DND-41 (cell line): ENCODE measurements around the gene DLGAP5.

Source experiments
- ATAC-seq: fragments of 200-7000 bp; cut with Tn5 transposase; 3 replicates; pipeline ENCODE4 v1.9.1; 2021; ENCODE audit warnings: low read depth; ENCODE audit not compliant: insufficient read depth
- DNase-seq: peaks from one replicate; pipeline ENCODE4 v3.0.0-alpha.2; 2020
- H2AFZ ChIP-seq: 2 replicates; pipeline ENCODE4 v1.6.0; 2012; ENCODE audit warnings: low read depth, low read length
- H3K27ac ChIP-seq: 2 replicates; pipeline ENCODE4 v1.5.1; 2012; ENCODE audit warnings: low read length, inconsistent platforms
- H3K27me3 ChIP-seq: fragments of 200-600 bp; sonication (generic); 2 replicates; pipeline ENCODE4 v1.6.0; 2012; ENCODE audit warnings: low read length, mild to moderate bottlenecking, inconsistent platforms; ENCODE audit not compliant: insufficient read depth, poor library complexity
- H3K36me3 ChIP-seq: 2 replicates; pipeline ENCODE4 v1.5.1; 2012; ENCODE audit warnings: low read length, inconsistent platforms; ENCODE audit not compliant: insufficient read depth
- H3K4me1 ChIP-seq: 2 replicates; pipeline ENCODE4 v1.5.1; 2012; ENCODE audit warnings: mild to moderate bottlenecking, low read length; ENCODE audit not compliant: insufficient read depth
- H3K4me2 ChIP-seq: 2 replicates; pipeline ENCODE4 v1.6.0; 2012; ENCODE audit warnings: mild to moderate bottlenecking, moderate library complexity, low read length, inconsistent platforms; ENCODE audit not compliant: insufficient read depth
- H3K4me3 ChIP-seq, 2 experiments: fragments of 200-600 bp in 1 of 2; shearing (Covaris generic) in 1 of 2; 2 replicates each; pipeline ENCODE4 v1.5.1; 2012 to 2016; ENCODE audit warnings: inconsistent platforms in 2 of 2, low read length in 2 of 2, mild to moderate bottlenecking in 2 of 2, low read depth in 1 of 2, moderate library complexity in 1 of 2
- H3K79me2 ChIP-seq: 2 replicates; pipeline ENCODE4 v1.6.0; 2012; ENCODE audit warnings: low read length, inconsistent platforms; ENCODE audit not compliant: insufficient read depth
- H3K9ac ChIP-seq: 2 replicates; pipeline ENCODE4 v1.6.0; 2012; ENCODE audit warnings: low read depth, mild to moderate bottlenecking, inconsistent platforms, low read length, moderate library complexity
- H3K9me3 ChIP-seq: 2 replicates; pipeline ENCODE4 v1.5.1; 2012; ENCODE audit warnings: low read length, moderate library complexity, mild to moderate bottlenecking, inconsistent platforms; ENCODE audit not compliant: insufficient read depth, severe bottlenecking
- H4K20me1 ChIP-seq: 2 replicates; pipeline ENCODE4 v1.6.0; 2012; ENCODE audit warnings: low read length; ENCODE audit not compliant: insufficient read depth
- EZH2 ChIP-seq: IDR thresholded peaks from 3 replicates; pipeline ENCODE4 v1.6.1; 2012; ENCODE audit warnings: borderline replicate concordance, low read depth, mild to moderate bottlenecking, moderate library complexity, low read length, inconsistent platforms; ENCODE audit not compliant: severe bottlenecking
- TF ChIP-seq, protein P1 (sequence below): IDR thresholded peaks from 2 replicates; pipeline ENCODE4 v1.5.1; 2012; ENCODE audit warnings: borderline replicate concordance, low read length, moderate library complexity, mild to moderate bottlenecking; ENCODE audit not compliant: poor library complexity, severe bottlenecking; ENCODE audit errors: extremely low read depth

DLGAP5 gene

GRCh38 chr14:55123101-55123500 lies 68.3 kb downstream of the DLGAP5 start:
- ATAC-seq (no peak), DNase-seq (no peak)
- Histone ChIP-seq H3K9ac (no peak overlapping the region), H3K36me3 (no peaks in the 10 kb centered on the region), H2AFZ (no peak overlapping the region), H4K20me1 (no peaks in the 10 kb centered on the region), H3K27me3 (no peaks in the 10 kb centered on the region), H3K4me3 (no peak overlapping the region), H3K27ac (no peak overlapping the region), H3K79me2 (no peaks in the 10 kb centered on the region), H3K4me2 (no peak overlapping the region), H3K4me1 (no peaks in the 10 kb centered on the region), H3K9me3 (no peaks in the 10 kb centered on the region)
- TF ChIP-seq, protein P1, sequence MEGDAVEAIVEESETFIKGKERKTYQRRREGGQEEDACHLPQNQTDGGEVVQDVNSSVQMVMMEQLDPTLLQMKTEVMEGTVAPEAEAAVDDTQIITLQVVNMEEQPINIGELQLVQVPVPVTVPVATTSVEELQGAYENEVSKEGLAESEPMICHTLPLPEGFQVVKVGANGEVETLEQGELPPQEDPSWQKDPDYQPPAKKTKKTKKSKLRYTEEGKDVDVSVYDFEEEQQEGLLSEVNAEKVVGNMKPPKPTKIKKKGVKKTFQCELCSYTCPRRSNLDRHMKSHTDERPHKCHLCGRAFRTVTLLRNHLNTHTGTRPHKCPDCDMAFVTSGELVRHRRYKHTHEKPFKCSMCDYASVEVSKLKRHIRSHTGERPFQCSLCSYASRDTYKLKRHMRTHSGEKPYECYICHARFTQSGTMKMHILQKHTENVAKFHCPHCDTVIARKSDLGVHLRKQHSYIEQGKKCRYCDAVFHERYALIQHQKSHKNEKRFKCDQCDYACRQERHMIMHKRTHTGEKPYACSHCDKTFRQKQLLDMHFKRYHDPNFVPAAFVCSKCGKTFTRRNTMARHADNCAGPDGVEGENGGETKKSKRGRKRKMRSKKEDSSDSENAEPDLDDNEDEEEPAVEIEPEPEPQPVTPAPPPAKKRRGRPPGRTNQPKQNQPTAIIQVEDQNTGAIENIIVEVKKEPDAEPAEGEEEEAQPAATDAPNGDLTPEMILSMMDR = no peak
- TF ChIP-seq EZH2 = no peak

DNA sequence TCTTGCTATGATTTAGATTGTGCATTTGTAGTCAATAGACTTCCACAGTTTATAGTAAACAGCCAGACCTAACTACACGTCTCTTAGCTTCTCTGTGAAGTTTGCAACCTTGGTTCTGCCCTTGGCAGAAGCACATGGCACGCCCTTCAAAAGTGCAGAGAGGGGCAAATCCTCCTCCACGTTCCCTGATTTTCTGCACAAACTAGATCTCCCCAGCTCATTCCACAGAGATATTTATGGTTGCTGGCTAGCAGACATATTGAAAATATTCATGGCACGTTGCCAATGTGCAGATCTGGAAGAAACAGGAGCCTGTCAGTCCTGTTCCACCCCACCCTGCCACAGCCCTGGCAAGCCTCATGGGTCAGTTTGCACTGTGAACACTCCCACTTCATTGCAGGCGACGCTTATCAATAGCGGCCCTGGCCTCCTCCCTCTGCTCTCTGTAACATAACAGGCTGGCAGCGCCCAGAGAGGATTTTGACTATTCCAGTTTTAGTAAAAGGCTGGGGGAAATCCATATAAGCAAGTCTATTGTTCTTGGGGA lies 68.9 kb downstream of the DLGAP5 start:
- Histone ChIP-seq H3K27ac (no peak overlapping the region), H3K79me2 (no peaks in the 10 kb centered on the region), H4K20me1 (no peaks in the 10 kb centered on the region), H3K36me3 (no peaks in the 10 kb centered on the region), H3K27me3 (no peaks in the 10 kb centered on the region), H3K9me3 (no peaks in the 10 kb centered on the region), H3K4me2 (no peak overlapping the region), H2AFZ (no peak overlapping the region), H3K4me1 (no peaks in the 10 kb centered on the region), H3K4me3 (no peak overlapping the region), H3K9ac (no peak overlapping the region)
- ATAC-seq = no peak
- no peak for DNase-seq
- no peak for TF ChIP-seq EZH2
- TF ChIP-seq, protein P1 = no peak

- Histone ChIP-seq H3K9me3 (no peaks in the 10 kb centered on the region), H3K4me2 (no peak overlapping the region), H3K4me1 (no peaks in the 10 kb centered on the region), H3K36me3 (no peaks in the 10 kb centered on the region), H2AFZ (no peak overlapping the region), H3K79me2 (no peaks in the 10 kb centered on the region), H4K20me1 (no peaks in the 10 kb centered on the region), H3K27me3 (no peaks in the 10 kb centered on the region), H3K4me3 (no peak overlapping the region), H3K27ac (no peak overlapping the region), H3K9ac (no peak overlapping the region)
- DNase-seq = no peak
- TF ChIP-seq EZH2 = no peak
- TF ChIP-seq, protein P1 = no peak
- ATAC-seq = no peak
These were observed 69.6 kb downstream of the DLGAP5 start for GRCh38 chr14:55121628-55122439.
